Pancreas (tissue), 10 donors: ENCODE measurements around the gene KCNN1. TPM values are rescaled to one million over a fixed set of nuclear protein-coding genes. Genes with fewer than 3 reads are reported as not detected.

ENCODE experiments used
- ATAC-seq, 4 donors: fragments of 200-7000 bp; cut with Tn5 transposase; one replicate each; pipeline versions ENCODE4 v1.8.0 to v1.9.1; 2020; ENCODE audit warnings: mild to moderate bottlenecking in 4 of 4, moderate library complexity in 4 of 4
- DNase-seq, 6 donors: peaks; one replicate each; pipeline ENCODE4 v3.0.0-alpha.2; 2020
- FAIRE-seq: peaks from 2 replicates; lab custom pipeline; 2012; peaks lifted over from hg19 to GRCh38; lab: Jason Lieb, UNC
- H3K27ac ChIP-seq, 4 donors: fragments of 200-600 bp; sonication (generic); 1 replicate in 3 of 4; 2 replicates in 1 of 4; pipeline versions ENCODE4 v1.5.0 to v1.8.0; 2020
- H3K27me3 ChIP-seq, 4 donors: fragments of 200-600 bp; one replicate each; pipeline ENCODE4 v1.8.0; 2021
- H3K36me3 ChIP-seq, 3 donors: fragments of 200-600 bp; sonication (generic) in 1 of 3; one replicate each; pipeline versions ENCODE4 v1.5.0 to v1.8.0; 2020 to 2021
- H3K4me1 ChIP-seq, 3 donors: fragments of 200-600 bp; one replicate each; pipeline ENCODE4 v1.8.0; 2021
- H3K4me3 ChIP-seq, 4 donors: fragments of 200-600 bp; sonication (generic) in 2 of 4; one replicate each; pipeline versions ENCODE4 v1.5.0 to v1.8.0; 2020 to 2021
- H3K9me3 ChIP-seq, 4 donors: fragments of 200-600 bp; one replicate each; pipeline ENCODE4 v1.8.0; 2021
- WGBS, 2 donors: extraction: QIAGEN DNeasy Blood & Tissue Kit; methylation state at CpG; one replicate each; pipeline ENCODE4 v1.1.7; 2013; 5-methylcytosine and 5-hydroxymethylcytosine counted together
- intact Hi-C, 3 donors: fragments of 100-400 bp; cut with DNase I; formaldehyde crosslinking; loops; one replicate each; pipeline versions ENCODE4 v1.11.1 to v1.14.2; 2022
- polyA plus RNA-seq, 2 donors: library from polyadenylated mRNA; stranded (reverse); fragments of 200-250 nt; gene quantifications; one replicate each; pipeline ENCODE4 v1.2.3, GENCODE V29; 2013
- total RNA-seq, 6 donors: library from RNA; stranded (reverse); fragmentation: NEBNext Ultra II Directional in 4 of 6; extraction: Animal tissue kit (Norgen Biotek cat#: 25700) in 4 of 6; gene quantifications; one replicate each; pipeline versions ENCODE4 v1.2.1 to v1.2.4, GENCODE V29; 2021 to 2023
- TF ChIP-seq, protein P1 (sequence below), 4 donors: fragments of 200-600 bp; sonication (generic) in 3 of 4; IDR thresholded peaks; one replicate each; pipeline versions ENCODE4 v1.5.0 to v1.8.0; 2021; ENCODE audit warnings: antibody characterized with exemption in 4 of 4
- donor health status: healthy with polysubstance abuse.
- donor health status: DM: no; HTN: no; CAD: no; lungs with moderate emphysema.
- donor health status: DM: no; HTN: no; CAD: no.
- donor health status: control.
- donor health status: control.
- donor health status: Bipolar disorder and iron deficiency.
- donor health status: DM: yes; HTN: yes; CAD: no.
- donor health status: DM: no; HTN: no; CAD: no.
- donor health status: DM: no; HTN: no; CAD: no.
- donor health status: DM: yes; HTN: yes; CAD: no.

Gene KCNN1
- total and polyA plus RNA-seq, 8 donors = 0.08 to 0.33 (median 0.19) TPM; not detected in 5

DNA sequence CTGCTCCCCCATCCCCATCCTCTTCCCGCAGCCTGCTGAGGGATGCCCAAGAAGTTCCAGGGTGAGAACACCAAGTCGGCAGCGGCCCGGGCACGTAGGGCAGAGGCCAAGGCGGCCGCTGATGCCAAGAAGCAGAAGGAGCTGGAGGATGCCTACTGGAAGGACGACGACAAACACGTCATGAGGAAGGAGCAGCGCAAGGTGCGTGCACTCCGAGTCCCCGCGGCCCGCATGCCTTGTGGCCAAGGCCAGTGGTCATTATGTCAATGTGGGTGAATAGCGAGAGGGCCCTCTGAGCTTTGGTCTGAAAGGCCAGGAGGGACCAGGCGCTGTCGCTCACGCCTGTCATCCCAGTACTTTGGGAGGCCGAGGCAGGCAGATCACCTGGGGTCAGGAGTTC, 30.5 kb upstream of the KCNN1 start:
- no peaks in the 10 kb centered on the region for H3K27me3 ChIP-seq
- no peak for ATAC-seq
- no peaks in the 10 kb centered on the region for H3K9me3 ChIP-seq
- DNase-seq = no peak
- H3K4me1 ChIP-seq = peaks cover 0 to 10% (median 7%) of the 10 kb centered on the region in 3 donors
- intact Hi-C loops = no loop called here
- 88 to 93% methylated on average over 21 of the region's 21 CpGs for WGBS, 2 donors
- H3K27ac ChIP-seq = no peak overlapping the region
- H3K36me3 ChIP-seq = no peaks in the 10 kb centered on the region
- TF ChIP-seq, protein P1, sequence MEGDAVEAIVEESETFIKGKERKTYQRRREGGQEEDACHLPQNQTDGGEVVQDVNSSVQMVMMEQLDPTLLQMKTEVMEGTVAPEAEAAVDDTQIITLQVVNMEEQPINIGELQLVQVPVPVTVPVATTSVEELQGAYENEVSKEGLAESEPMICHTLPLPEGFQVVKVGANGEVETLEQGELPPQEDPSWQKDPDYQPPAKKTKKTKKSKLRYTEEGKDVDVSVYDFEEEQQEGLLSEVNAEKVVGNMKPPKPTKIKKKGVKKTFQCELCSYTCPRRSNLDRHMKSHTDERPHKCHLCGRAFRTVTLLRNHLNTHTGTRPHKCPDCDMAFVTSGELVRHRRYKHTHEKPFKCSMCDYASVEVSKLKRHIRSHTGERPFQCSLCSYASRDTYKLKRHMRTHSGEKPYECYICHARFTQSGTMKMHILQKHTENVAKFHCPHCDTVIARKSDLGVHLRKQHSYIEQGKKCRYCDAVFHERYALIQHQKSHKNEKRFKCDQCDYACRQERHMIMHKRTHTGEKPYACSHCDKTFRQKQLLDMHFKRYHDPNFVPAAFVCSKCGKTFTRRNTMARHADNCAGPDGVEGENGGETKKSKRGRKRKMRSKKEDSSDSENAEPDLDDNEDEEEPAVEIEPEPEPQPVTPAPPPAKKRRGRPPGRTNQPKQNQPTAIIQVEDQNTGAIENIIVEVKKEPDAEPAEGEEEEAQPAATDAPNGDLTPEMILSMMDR (IDR thresholded peaks at IDR 0.05) = no peak
- H3K4me3 ChIP-seq = no peak overlapping the region
- FAIRE-seq = no peak

DNA sequence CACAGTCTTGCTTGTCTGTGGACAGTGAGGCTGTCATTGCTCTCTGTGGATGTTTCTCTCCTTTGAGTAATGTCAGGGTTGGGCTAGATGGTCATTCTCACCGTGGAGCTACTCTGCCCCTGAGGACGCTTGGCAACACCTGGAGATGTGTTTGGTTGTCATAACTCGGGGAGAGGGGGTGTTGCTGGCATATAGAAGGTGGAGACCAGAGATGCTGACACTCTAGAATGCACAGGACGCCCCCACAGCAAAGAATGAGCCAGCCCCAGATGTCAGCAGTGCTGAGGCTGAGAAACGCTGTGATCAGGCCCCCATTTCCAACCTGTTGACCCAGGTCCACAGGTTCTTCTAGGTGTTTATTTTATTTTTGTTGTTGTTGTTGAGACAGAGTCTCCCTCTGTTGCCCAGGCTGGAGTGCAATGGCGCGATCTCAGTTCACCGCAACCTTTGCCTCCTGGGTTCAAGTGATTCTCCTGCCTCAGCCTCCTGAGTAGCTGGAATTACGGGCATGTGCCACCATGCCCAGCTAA, 29.5 kb upstream of the KCNN1 start:
- WGBS, 2 donors = 81 to 84% methylated on average over 9 of the region's 9 CpGs
- ATAC-seq (no peak), FAIRE-seq (no peak), DNase-seq (no peak)
- peaks cover 0 to 8% (median 7%) of the 10 kb centered on the region in 3 donors for H3K4me1 ChIP-seq
- no peak overlapping the region for H3K27ac ChIP-seq
- H3K9me3 ChIP-seq = no peaks in the 10 kb centered on the region
- intact Hi-C loops = no loop called here
- H3K4me3 ChIP-seq = no peak overlapping the region
- H3K36me3 ChIP-seq = no peaks in the 10 kb centered on the region
- no peaks in the 10 kb centered on the region for H3K27me3 ChIP-seq
- TF ChIP-seq, protein P1 (IDR thresholded peaks at IDR 0.05) = no peak

DNA sequence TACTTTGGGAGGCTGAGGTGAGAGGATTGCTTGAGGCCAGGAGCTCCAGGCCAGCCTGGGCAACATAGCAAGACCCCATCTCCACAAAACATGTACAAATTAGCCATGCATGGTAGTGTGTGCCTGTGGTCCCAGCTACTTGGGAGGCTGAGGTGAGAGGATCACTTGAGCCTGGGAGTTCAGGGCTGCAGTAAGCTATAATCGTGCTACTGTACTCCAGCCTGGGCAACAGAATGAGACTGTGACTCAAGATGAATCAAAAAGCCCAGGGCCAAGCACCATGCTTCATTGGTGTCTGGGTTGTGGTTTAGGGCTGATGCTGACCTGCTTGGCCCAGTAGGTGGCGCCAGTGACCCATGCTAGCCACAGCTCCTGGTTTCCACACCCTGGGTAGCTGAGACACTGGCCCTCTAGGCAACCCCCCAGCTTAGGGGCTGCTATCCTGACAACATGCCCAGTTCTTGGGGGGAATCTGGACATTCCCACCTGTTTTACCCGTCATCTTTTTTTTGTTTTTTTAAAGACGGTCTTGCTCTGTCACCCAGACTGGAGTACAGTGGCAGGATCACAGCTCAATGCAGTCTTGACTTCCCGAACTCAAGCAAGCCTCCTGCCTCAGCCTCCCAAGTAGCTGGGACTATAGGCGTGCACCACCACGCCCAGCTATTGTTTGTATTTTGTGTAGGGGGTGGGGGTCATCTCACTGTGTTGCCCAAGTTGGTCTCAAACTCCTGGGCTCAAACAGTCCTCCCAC, 28.6 kb upstream of the KCNN1 start:
- DNase-seq (peak; percentile 50 to 91 (median 80)), FAIRE-seq (no peak), ATAC-seq (peak; percentile 75 to 97 (median 92))
- H3K27ac ChIP-seq = no peak overlapping the region
- peaks cover 0 to 3% (median 0%) of the 10 kb centered on the region in 3 donors for H3K36me3 ChIP-seq
- no peak overlapping the region for H3K4me3 ChIP-seq
- H3K4me1 ChIP-seq = peaks cover 0 to 7% (median 7%) of the 10 kb centered on the region in 3 donors
- WGBS, 2 donors = 37 to 40% methylated on average over 7 of the region's 7 CpGs
- TF ChIP-seq, protein P1 (IDR thresholded peaks at IDR 0.05) = peak; percentile 81 to 87 (median 84)
- intact Hi-C loops = no loop called here
- H3K27me3 ChIP-seq = no peaks in the 10 kb centered on the region
- no peaks in the 10 kb centered on the region for H3K9me3 ChIP-seq

DNA sequence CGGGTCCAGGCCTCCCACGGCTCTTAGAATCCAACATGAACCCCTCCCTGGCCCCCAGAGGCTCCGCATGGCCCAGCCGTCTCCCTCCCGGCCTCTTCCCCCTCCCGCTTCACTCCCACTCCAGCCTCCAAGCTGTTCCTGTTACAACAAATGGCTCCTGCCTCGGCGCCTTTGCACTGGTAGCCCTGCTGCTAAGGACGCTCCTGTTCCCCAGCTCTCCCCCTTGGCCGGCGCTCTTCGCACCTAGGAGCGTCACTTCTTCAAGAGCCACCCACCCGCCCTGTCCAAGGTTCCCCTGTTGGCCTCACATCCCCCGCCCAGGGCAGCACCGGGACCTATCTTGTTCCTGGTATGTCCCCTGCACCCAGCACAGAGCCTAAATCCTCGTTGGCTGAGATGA, 24.7 kb upstream of the KCNN1 start:
- H3K4me3 ChIP-seq = no peak overlapping the region
- ATAC-seq (no peak), DNase-seq (no peak), FAIRE-seq (no peak)
- WGBS, 2 donors = 85 to 90% methylated on average over 16 to 17 of the region's 17 CpGs
- peaks cover 0 to under 1% (median 0%) of the 10 kb centered on the region in 3 donors for H3K4me1 ChIP-seq
- TF ChIP-seq, protein P1 (IDR thresholded peaks at IDR 0.05) = no peak
- H3K36me3 ChIP-seq = peaks cover 0 to 3% (median 0%) of the 10 kb centered on the region in 3 donors
- no peak overlapping the region for H3K27ac ChIP-seq
- intact Hi-C loops = loop anchor here (5.0 kb wide), 2 partner anchors 55 to 120 kb away; no protein-coding TSS in a partner anchor
- no peaks in the 10 kb centered on the region for H3K9me3 ChIP-seq
- H3K27me3 ChIP-seq = no peaks in the 10 kb centered on the region
